HG03520 (cell line): ENCODE results near the gene OR6V1.
"Not testable (repeated sequence)": the region's sequence is repeated elsewhere in the genome, so short reads cannot be mapped to it uniquely, and the experiment has no call there.

Experiments used
- ATAC-seq: cut with Tn5 transposase; IDR thresholded peaks from one replicate; pipeline ENCODE4 v1.9.1; 2021; ENCODE audit warnings: mild to moderate bottlenecking, moderate library complexity; ENCODE audit not compliant: unreplicated experiment

The OR6V1 gene

GRCh38 chr7:143042790-143043271 lies 9.3 kb upstream of the OR6V1 start:
- ATAC-seq, result no peak

DNA sequence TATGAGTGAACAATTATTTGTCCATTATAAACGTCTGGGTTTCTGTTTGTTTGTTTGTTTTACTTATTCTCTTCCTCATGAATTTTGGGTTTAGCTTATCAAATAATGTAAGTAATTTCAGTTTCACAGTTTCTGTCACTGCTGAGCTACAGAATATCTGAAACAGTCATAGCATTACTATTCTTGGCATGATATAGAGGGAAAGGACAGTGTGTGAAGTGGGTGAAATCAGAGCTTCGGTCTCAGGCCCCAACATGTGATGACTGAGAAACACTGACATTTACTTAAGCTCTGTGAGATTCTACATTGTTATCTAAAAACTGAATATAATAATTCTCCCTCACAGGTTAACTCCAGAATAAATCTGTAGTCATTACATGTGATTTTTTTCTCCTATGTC lies 8.8 kb upstream of the OR6V1 start:
- ATAC-seq, result peak; percentile 46

GRCh38 chr7:143046426-143046851 lies 5.7 kb upstream of the OR6V1 start:
- ATAC-seq, result no peak

GRCh38 chr7:143047326-143047725 lies 4.8 kb upstream of the OR6V1 start:
- no peak for ATAC-seq

- no peak for ATAC-seq
Measured at GRCh38 chr7:143048827-143049226, 3.3 kb upstream of the OR6V1 start.

- ATAC-seq, result no peak
Measured at GRCh38 chr7:143049362-143049761, 2.8 kb upstream of the OR6V1 start.

DNA sequence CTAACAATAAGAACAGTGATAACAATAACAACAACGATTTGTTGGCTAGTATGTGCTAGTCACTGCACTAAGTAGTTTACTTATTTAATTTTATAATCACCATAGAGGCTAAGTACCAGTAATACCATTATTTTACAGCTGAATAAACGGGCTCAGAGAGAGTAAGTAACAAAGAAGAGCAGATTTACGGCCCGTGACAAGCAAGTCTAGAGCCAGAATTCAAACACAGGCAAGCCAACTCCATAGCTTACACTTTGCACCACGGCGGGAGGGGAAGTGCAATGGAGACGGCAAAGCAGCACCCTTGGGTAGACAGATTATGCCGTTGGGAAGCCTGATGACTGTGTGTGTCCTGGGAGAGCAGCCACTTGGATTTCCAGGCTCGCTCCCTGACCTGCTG lies 1.2 kb upstream of the OR6V1 start:
- no peak for ATAC-seq

DNA sequence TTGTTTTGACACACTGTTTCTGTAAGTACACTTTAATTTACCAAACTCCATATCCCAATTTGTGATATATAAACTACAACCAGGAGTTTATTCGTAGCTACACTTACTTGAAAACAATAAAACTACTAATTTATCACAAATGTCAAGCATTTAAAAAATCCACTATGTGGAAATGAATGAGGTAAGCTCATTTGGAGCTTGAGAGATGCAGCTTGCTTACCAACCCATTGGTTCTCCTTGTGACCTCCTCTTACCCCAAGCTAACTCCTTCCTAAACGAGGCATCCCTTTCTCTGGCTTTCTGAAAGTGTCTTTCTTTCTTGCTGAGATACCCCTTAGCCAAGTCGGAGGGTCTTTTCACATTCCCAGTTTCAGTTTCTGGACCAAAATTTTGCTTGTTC lies 2.5 kb downstream of the OR6V1 start:
- no peak for ATAC-seq

- ATAC-seq, result no peak
Measured at GRCh38 chr7:143055754-143056153, 3.6 kb downstream of the OR6V1 start.

DNA sequence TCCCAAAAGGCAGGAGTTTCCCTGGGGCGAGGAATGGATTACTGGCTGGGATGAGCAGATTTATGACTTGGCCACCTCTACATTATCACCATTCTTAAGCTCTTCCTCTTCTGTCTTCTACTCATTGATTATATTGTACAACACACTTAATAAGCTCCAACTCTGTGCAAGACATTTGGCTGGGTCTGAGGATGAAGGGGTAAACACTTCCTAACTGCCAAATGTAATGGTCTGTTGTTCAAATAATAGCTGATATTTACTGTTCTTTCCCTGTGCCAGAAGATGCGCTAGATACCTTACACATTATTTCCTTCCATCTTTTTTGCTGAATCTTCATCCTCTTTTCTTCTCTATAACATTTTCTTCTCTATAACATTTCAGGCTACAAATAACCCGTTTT lies 11.6 kb downstream of the OR6V1 start:
- no peak for ATAC-seq

GRCh38 chr7:143068446-143068845 lies 16.3 kb downstream of the OR6V1 start:
- ATAC-seq, result no peak

DNA sequence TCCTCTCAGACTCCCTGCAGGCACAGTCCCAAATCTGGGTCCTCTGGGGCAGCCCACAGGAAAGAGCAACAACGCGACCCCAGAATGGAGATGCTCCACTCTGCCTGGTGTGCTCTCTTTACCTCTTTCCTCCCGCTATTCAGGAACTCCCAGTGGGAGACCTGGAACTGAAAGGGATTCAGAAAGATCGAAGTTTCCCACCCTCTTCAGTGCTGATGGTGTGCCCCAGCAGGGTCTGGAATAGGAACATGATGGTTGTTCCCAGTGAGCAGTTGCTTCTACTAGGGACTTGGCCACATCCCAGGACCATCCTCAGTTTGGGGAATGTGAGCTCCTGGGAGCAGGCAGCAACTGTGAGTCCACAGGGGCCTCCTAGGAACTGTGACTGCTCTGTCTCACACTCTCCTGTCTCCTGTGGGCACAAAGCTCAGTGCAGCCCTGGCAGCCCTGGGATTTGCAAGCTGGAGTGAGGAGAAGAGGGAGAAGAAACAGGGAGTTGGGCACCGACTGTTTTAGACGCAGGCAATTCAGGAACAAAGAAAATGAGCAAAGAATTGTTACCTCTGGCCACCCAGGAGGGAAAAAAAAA lies 17.9 kb downstream of the OR6V1 start:
- no peak for ATAC-seq

DNA sequence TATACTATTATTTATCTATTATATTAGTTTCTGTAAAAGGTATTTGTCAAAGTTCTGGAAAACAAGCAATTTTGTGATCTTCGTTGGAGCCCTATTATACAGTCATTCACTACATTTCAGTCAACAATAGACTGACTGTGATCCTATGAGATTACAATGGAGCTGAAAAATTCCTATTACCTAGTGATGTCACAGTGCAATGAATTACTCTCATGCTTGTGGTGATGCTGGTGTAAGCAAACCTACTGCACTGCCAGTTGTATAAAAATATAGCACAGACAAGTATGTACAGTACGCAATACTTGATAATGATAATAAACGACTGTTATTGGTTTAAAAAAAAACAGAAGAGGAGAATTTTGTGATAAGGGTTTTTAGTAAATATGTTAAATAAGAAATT lies 21.4 kb downstream of the OR6V1 start:
- ATAC-seq, result no peak

DNA sequence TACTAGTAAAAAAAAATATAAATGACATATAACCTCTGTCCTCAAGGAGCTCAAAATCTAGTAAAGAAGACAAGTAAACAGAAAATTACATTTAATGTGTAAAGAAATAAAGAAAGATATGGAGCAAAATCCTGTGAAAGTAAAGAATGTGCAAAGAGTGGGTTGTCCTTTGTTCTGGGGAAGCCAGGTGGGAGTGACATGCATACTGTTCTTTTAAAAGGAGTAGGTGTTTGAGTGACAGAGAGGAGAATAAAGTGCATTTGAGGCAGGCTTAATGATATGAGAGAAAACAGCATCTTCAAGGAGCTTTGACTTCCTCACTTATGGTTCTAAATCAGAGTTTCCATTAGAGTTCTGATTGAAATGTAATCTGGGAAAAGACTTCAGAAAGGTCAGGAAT lies 22.0 kb downstream of the OR6V1 start:
- ATAC-seq, result no peak

DNA sequence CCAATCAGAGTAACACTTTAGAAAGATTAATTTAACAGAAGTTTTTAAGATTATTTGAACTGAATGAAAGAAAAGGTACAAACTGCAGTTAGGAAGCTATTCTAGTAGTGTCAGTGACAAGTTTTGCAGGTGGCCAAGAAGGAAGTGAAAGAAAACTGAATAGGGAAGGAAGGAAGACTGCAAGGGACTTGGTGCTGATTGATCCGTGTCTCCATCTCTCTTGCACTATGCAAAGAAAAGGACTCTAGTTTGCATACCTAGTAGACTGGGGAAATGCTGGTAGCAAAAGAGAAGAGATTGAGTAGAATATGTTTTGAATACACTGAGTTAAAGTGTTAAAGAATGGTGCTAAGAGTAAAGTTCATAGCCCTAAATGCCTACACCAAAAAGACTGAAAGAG lies 33.0 kb downstream of the OR6V1 start:
- ATAC-seq, result no peak

GRCh38 chr7:143085610-143086009 lies 33.5 kb downstream of the OR6V1 start:
- not testable (repeated sequence) for ATAC-seq

- not testable (repeated sequence) for ATAC-seq
Measured at GRCh38 chr7:143088549-143089231, 36.5 kb downstream of the OR6V1 start.

DNA sequence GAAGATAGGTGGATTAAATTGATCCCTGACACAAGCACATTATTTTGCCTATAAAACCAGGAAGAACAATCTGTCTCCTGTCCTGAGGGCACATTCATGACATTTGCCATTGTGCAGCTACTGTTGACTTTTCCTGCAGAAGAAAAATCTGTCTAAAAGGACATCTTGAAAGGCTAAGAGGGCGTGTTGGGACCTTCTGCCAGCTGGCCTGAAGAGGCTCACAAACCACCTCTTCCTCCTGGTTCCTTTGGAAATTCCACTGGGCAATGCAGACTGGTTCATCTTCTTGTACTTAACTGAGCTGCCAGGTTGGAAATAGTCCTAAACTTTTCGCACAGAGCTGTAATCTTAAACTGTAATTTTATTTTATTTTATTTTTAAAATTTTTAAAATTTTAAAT lies 44.0 kb downstream of the OR6V1 start:
- ATAC-seq, result no peak

- not testable (repeated sequence) for ATAC-seq
Measured at GRCh38 chr7:143099579-143099978, 47.4 kb downstream of the OR6V1 start.
